SK-N-SH (cell line): Measurements from ENCODE around the gene FASTK. TPM values are rescaled to one million over a fixed set of nuclear protein-coding genes. Genes with fewer than 3 reads are reported as not detected.
A peak's percentile ranks its signal among the peaks of the same experiment; 100 is the strongest.

Source experiments
- CTCF ChIA-PET: fragments of 300-600, 350-600 bp; formaldehyde crosslinking; extraction: SDS; loops from one replicate; lab custom pipeline; 2021; lab: Yijun Ruan, JAX
- POLR2A ChIA-PET: fragments of 350-600 bp; sonication (Branson Sonifier 250); formaldehyde crosslinking; extraction: SDS; loops from one replicate; lab custom pipeline; 2020; ENCODE audit warnings: antibody characterized with exemption, inconsistent platforms; lab: Yijun Ruan, JAX
- DNase-seq: peaks from one replicate; pipeline ENCODE4 v3.0.0; 2012
- H2AFZ ChIP-seq: fragments of 200-600 bp; sonication (generic); 2 replicates; pipeline ENCODE4 v1.8.1; 2016; ENCODE audit warnings: antibody characterized with exemption, mild to moderate bottlenecking, low read depth
- H3F3A ChIP-seq: fragments of 200-600 bp; sonication (generic); replicated peaks from 2 replicates; pipeline ENCODE3; 2016; ENCODE audit warnings: antibody characterized with exemption, mild to moderate bottlenecking; ENCODE audit not compliant: insufficient read depth
- H3K27ac ChIP-seq, 2 experiments: fragments of 200-500 bp in 1 of 2; fragments of 200-600 bp in 1 of 2; sonication (Bioruptor generic) in 1 of 2; sonication (generic), shearing (Covaris generic) in 1 of 2; 2 replicates each; pipeline versions ENCODE4 v1.5.1 to v1.6.1; 2014 to 2016; ENCODE audit warnings: low read depth in 2 of 2, inconsistent platforms in 1 of 2, low read length in 1 of 2, mild to moderate bottlenecking in 1 of 2, mixed read lengths in 1 of 2
- H3K27me3 ChIP-seq: fragments of 200-600 bp; sonication (generic), shearing (Covaris generic); 2 replicates; pipeline ENCODE4 v1.6.1; 2016; ENCODE audit warnings: mixed run types; ENCODE audit not compliant: insufficient read depth
- H3K36me3 ChIP-seq, 2 experiments: fragments of 200-500 bp in 1 of 2; fragments of 200-600 bp in 1 of 2; sonication (Bioruptor generic) in 1 of 2; sonication (generic) in 1 of 2; replicated peaks in 1 of 2; 2 replicates each; pipeline versions ENCODE3 to v1.5.1; 2014 to 2016; ENCODE audit warnings: low read length in 1 of 2, mild to moderate bottlenecking in 1 of 2; ENCODE audit not compliant: insufficient read depth in 2 of 2, control insufficient read depth in 1 of 2
- H3K4me1 ChIP-seq, 2 experiments: fragments of 200-500 bp in 1 of 2; fragments of 200-600 bp in 1 of 2; sonication (Bioruptor generic) in 1 of 2; sonication (generic), shearing (Covaris generic) in 1 of 2; 2 replicates each; pipeline versions ENCODE4 v1.5.1 to v1.6.1; 2014 to 2016; ENCODE audit warnings: low read depth in 1 of 2, low read length in 1 of 2, mixed run types in 1 of 2; ENCODE audit not compliant: insufficient read depth in 2 of 2, control insufficient read depth in 1 of 2
- H3K4me2 ChIP-seq: fragments of 200-600 bp; sonication (generic), shearing (Covaris generic); 2 replicates; pipeline ENCODE4 v1.6.1; 2017; ENCODE audit warnings: mixed run types
- H3K4me3 ChIP-seq, 2 experiments: fragments of 200-500 bp in 1 of 2; fragments of 200-600 bp in 1 of 2; sonication (Bioruptor generic) in 1 of 2; sonication (generic), shearing (Covaris generic) in 1 of 2; 2 replicates each; pipeline versions ENCODE4 v1.5.1 to v1.8.1; 2014 to 2016; ENCODE audit warnings: low read depth in 2 of 2, inconsistent platforms in 1 of 2, low read length in 1 of 2, mild to moderate bottlenecking in 1 of 2, mixed read lengths in 1 of 2, moderate library complexity in 1 of 2
- H3K79me2 ChIP-seq: fragments of 200-600 bp; sonication (generic); 2 replicates; pipeline ENCODE4 v1.8.1; 2017; ENCODE audit warnings: mild to moderate bottlenecking; ENCODE audit not compliant: insufficient read depth
- H3K9ac ChIP-seq: fragments of 200-600 bp; sonication (generic); 2 replicates; pipeline ENCODE4 v1.6.1; 2017; ENCODE audit warnings: mixed run types
- H3K9me2 ChIP-seq: fragments of 200-600 bp; sonication (generic); 2 replicates; pipeline ENCODE4 v1.6.1; 2017; ENCODE audit warnings: mixed run types
- H3K9me3 ChIP-seq: fragments of 200-600 bp; sonication (generic); 2 replicates; pipeline ENCODE4 v1.6.1; 2017; ENCODE audit warnings: mixed run types, mild to moderate bottlenecking, moderate library complexity
- H4K20me1 ChIP-seq: fragments of 200-600 bp; sonication (generic); 2 replicates; pipeline ENCODE4 v1.6.1; 2017; ENCODE audit warnings: mild to moderate bottlenecking, mixed run types; ENCODE audit not compliant: insufficient read depth
- CHD2 ChIP-seq: fragments of 150-350 bp; IDR thresholded peaks from 2 replicates; pipeline ENCODE4 v1.6.1; 2018; ENCODE audit warnings: low read length; ENCODE audit not compliant: partially characterized antibody
- ELF1 ChIP-seq: IDR thresholded peaks from 2 replicates; pipeline ENCODE4 v1.4.0; 2012
- FOXJ3 ChIP-seq: sonication (generic); formaldehyde crosslinking; IDR thresholded peaks from 2 replicates; pipeline ENCODE4 v1.5.1; 2020; ENCODE audit warnings: mild to moderate bottlenecking, missing genetic modification reagents
- FOXM1 ChIP-seq: IDR thresholded peaks from 2 replicates; pipeline ENCODE4 v1.4.0; 2012; ENCODE audit warnings: low read depth, mild to moderate bottlenecking
- PBX3 ChIP-seq: IDR thresholded peaks from 2 replicates; pipeline ENCODE4; 2012
- RAD21 ChIP-seq: IDR thresholded peaks from 2 replicates; pipeline ENCODE4 v1.6.1; 2012; ENCODE audit warnings: mild to moderate bottlenecking, low read length
- RCOR1 ChIP-seq: fragments of 150-350 bp; IDR thresholded peaks from 2 replicates; pipeline ENCODE4 v1.6.1; 2017; ENCODE audit warnings: antibody characterized with exemption, low read length
- RFX5 ChIP-seq: IDR thresholded peaks from 2 replicates; pipeline ENCODE4 v1.6.1; 2012; ENCODE audit warnings: mild to moderate bottlenecking, improper control_type of control experiment, low read length
- RXRA ChIP-seq: IDR thresholded peaks from 2 replicates; pipeline ENCODE4 v1.4.0; 2012; ENCODE audit warnings: low read depth, mild to moderate bottlenecking, borderline replicate concordance
- SIN3A ChIP-seq: IDR thresholded peaks from 2 replicates; pipeline ENCODE4 v1.6.1; 2012; ENCODE audit warnings: low read depth, mild to moderate bottlenecking, low read length, moderate library complexity, borderline replicate concordance
- SMC3 ChIP-seq: IDR thresholded peaks from 2 replicates; pipeline ENCODE4 v1.6.1; 2012; ENCODE audit warnings: low read depth, low read length, improper control_type of control experiment
- TAF1 ChIP-seq: IDR thresholded peaks from 2 replicates; pipeline ENCODE4 v1.6.1; 2012; ENCODE audit warnings: low read depth, mild to moderate bottlenecking, low read length, moderate library complexity, borderline replicate concordance
- WGBS: methylation state at CpG from one replicate; pipeline ENCODE4 v1.1.6; 2017; ENCODE audit warnings: low lambda C conversion rate; 5-methylcytosine and 5-hydroxymethylcytosine counted together
- polyA plus RNA-seq, 3 experiments: library from polyadenylated mRNA; depleted of rRNA; stranded (reverse); fragments of >200 nt; gene quantifications; 2 replicates each; pipeline ENCODE4 v1.2.3, GENCODE V29; 2012
- TF ChIP-seq, protein P1 (sequence below): IDR thresholded peaks from 2 replicates; pipeline ENCODE4 v1.6.1; 2012; ENCODE audit warnings: mild to moderate bottlenecking, low read depth, low read length, moderate library complexity
- TF ChIP-seq, protein P2 (sequence below): fragments of 200-600 bp; sonication (generic); IDR thresholded peaks from 2 replicates; pipeline ENCODE4 v1.6.1; 2017; ENCODE audit warnings: antibody characterized with exemption, mild to moderate bottlenecking, moderate library complexity
- TF ChIP-seq, protein P3 (sequence below): IDR thresholded peaks from 2 replicates; pipeline ENCODE4 v1.4.0; 2012; ENCODE audit warnings: low read depth, borderline replicate concordance
- TF ChIP-seq, protein P4 (sequence below): fragments of 150-350 bp; IDR thresholded peaks from 2 replicates; pipeline ENCODE4 v1.6.1; 2016; ENCODE audit warnings: mild to moderate bottlenecking, low read depth, low read length

The FASTK gene
- polyA plus RNA-seq, 1 of the 3 experiments (the other 2 are of a cell fraction) = 125 TPM

- Histone ChIP-seq H3K4me1 (peaks cover 37 to 61% of the 10 kb centered on the region in 2 experiments), H3K9me3 (no peaks in the 10 kb centered on the region), H3K9me2 (no peaks in the 10 kb centered on the region), H2AFZ (peak overlapping the region; percentile 99), H3K27me3 (no peaks in the 10 kb centered on the region), H4K20me1 (peaks cover 14% of the 10 kb centered on the region), H3K79me2 (peaks cover 63% of the 10 kb centered on the region), H3K9ac (peak overlapping the region; percentile 96; the same call in 1 of the 2 replicates), H3F3A (peaks cover 20% of the 10 kb centered on the region), H3K36me3 (peaks cover 6 to 16% of the 10 kb centered on the region in 2 experiments), H3K27ac (peak overlapping the region in 1 of 2 experiments; percentile 92; a peak in 2 of 4 replicates), H3K4me2 (peak overlapping the region; percentile 98), H3K4me3 (peak overlapping the region; percentile 71 to 94)
- ChIA-PET POLR2A (interaction anchor here (1.0 to 1.1 kb wide), 2 partner anchors 26 to 144 kb away, joined by 3 read pairs; partner anchors contain the start of genes ABCF2 and CDK5), CTCF (interaction anchor here (0.5 to 21.3 kb wide), 7 partner anchors 23 to 1602 kb away, joined by 3 to 474 read pairs (median 4); partner anchors contain the start of genes CDK5 and SLC4A2)
- TF ChIP-seq RCOR1 (0 out of 2 replicates have a peak, but pooled peaks have one; percentile 27), RAD21 (no peak)
- WGBS = 69% methylated on average over 2 of the region's 3 CpGs
- DNase-seq = no peak
These were observed 3.2 kb upstream of the FASTK start for GRCh38 chr7:151083824-151084160.

- Histone ChIP-seq H3K9me3 (no peaks in the 10 kb centered on the region), H3K4me2 (peak within 1 kb of the TSS; percentile 98), H3K4me1 (peaks cover 34 to 58% of the 10 kb centered on the region in 2 experiments), H3K9me2 (no peaks in the 10 kb centered on the region), H4K20me1 (peaks cover 8% of the 10 kb centered on the region), H3F3A (peaks cover 23% of the 10 kb centered on the region), H3K79me2 (peaks cover 63% of the 10 kb centered on the region), H2AFZ (peak within 1 kb of the TSS; percentile 99), H3K36me3 (peaks cover 7 to 20% of the 10 kb centered on the region in 2 experiments), H3K27me3 (no peaks in the 10 kb centered on the region), H3K27ac (peak within 1 kb of the TSS; percentile 78 to 92), H3K9ac (peak within 1 kb of the TSS; percentile 96), H3K4me3 (peak within 1 kb of the TSS; percentile 71 to 94)
- ChIA-PET POLR2A (interaction anchor here (0.8 to 1.1 kb wide), 3 partner anchors 26 to 144 kb away, joined by 3 read pairs; partner anchors contain the start of genes ABCB8, ABCF2 and CDK5), CTCF (interaction anchor here (0.5 to 21.3 kb wide), 13 partner anchors 13 to 1601 kb away, joined by 3 to 474 read pairs (median 4); partner anchors contain the start of genes CDK5 and SLC4A2)
- DNase-seq = peak; percentile 88
- 2% methylated on average over 33 of the region's 69 CpGs for WGBS
- TF ChIP-seq, protein P1, sequence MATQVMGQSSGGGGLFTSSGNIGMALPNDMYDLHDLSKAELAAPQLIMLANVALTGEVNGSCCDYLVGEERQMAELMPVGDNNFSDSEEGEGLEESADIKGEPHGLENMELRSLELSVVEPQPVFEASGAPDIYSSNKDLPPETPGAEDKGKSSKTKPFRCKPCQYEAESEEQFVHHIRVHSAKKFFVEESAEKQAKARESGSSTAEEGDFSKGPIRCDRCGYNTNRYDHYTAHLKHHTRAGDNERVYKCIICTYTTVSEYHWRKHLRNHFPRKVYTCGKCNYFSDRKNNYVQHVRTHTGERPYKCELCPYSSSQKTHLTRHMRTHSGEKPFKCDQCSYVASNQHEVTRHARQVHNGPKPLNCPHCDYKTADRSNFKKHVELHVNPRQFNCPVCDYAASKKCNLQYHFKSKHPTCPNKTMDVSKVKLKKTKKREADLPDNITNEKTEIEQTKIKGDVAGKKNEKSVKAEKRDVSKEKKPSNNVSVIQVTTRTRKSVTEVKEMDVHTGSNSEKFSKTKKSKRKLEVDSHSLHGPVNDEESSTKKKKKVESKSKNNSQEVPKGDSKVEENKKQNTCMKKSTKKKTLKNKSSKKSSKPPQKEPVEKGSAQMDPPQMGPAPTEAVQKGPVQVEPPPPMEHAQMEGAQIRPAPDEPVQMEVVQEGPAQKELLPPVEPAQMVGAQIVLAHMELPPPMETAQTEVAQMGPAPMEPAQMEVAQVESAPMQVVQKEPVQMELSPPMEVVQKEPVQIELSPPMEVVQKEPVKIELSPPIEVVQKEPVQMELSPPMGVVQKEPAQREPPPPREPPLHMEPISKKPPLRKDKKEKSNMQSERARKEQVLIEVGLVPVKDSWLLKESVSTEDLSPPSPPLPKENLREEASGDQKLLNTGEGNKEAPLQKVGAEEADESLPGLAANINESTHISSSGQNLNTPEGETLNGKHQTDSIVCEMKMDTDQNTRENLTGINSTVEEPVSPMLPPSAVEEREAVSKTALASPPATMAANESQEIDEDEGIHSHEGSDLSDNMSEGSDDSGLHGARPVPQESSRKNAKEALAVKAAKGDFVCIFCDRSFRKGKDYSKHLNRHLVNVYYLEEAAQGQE = no peak
- no peak for TF ChIP-seq RXRA
- TF ChIP-seq SMC3 = no peak
- no peak; the same call in 1 of the 2 replicates for TF ChIP-seq SIN3A
- TF ChIP-seq, protein P2, sequence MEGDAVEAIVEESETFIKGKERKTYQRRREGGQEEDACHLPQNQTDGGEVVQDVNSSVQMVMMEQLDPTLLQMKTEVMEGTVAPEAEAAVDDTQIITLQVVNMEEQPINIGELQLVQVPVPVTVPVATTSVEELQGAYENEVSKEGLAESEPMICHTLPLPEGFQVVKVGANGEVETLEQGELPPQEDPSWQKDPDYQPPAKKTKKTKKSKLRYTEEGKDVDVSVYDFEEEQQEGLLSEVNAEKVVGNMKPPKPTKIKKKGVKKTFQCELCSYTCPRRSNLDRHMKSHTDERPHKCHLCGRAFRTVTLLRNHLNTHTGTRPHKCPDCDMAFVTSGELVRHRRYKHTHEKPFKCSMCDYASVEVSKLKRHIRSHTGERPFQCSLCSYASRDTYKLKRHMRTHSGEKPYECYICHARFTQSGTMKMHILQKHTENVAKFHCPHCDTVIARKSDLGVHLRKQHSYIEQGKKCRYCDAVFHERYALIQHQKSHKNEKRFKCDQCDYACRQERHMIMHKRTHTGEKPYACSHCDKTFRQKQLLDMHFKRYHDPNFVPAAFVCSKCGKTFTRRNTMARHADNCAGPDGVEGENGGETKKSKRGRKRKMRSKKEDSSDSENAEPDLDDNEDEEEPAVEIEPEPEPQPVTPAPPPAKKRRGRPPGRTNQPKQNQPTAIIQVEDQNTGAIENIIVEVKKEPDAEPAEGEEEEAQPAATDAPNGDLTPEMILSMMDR = no peak
- TF ChIP-seq, protein P3, sequence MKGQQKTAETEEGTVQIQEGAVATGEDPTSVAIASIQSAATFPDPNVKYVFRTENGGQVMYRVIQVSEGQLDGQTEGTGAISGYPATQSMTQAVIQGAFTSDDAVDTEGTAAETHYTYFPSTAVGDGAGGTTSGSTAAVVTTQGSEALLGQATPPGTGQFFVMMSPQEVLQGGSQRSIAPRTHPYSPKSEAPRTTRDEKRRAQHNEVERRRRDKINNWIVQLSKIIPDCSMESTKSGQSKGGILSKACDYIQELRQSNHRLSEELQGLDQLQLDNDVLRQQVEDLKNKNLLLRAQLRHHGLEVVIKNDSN = peak; percentile 63; the same call in 1 of the 2 replicates
- TF ChIP-seq PBX3 = peak; percentile 47; the same call in 1 of the 2 replicates
- TF ChIP-seq TAF1 = no peak; the same call in 1 of the 2 replicates
- no peak for TF ChIP-seq RFX5
- TF ChIP-seq, protein P4, sequence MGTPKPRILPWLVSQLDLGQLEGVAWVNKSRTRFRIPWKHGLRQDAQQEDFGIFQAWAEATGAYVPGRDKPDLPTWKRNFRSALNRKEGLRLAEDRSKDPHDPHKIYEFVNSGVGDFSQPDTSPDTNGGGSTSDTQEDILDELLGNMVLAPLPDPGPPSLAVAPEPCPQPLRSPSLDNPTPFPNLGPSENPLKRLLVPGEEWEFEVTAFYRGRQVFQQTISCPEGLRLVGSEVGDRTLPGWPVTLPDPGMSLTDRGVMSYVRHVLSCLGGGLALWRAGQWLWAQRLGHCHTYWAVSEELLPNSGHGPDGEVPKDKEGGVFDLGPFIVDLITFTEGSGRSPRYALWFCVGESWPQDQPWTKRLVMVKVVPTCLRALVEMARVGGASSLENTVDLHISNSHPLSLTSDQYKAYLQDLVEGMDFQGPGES = no peak
- no peak for TF ChIP-seq FOXJ3 (CRISPR knock-in tag)
- TF ChIP-seq CHD2 = peak; percentile 69
- TF ChIP-seq FOXM1 = no peak
- TF ChIP-seq ELF1 = peak; percentile 71
These were observed 2.6 kb upstream of the FASTK start, which contains the start of gene TMUB1 for GRCh38 chr7:151083071-151083823. Gene TMUB1 (minus strand): TSS chr7:151083493. CDS start chr7:151082563, 930 bp downstream.
